K562 (cell line): ENCODE measurements around the gene CNPY4. TPM values are rescaled to one million over a fixed set of nuclear protein-coding genes. Genes with fewer than 3 reads are reported as not detected.

Source experiments
- ATAC-seq: fragments of 200-7000 bp; cut with Tn5 transposase; 3 replicates; pipeline ENCODE4 v1.9.1; 2020; ENCODE audit warnings: moderate library complexity
- BruUV-seq: library from RNA; stranded (reverse); fragments of 400-500 nt; replicated peaks from 2 replicates; lab custom pipeline; 2021; lab: Mats Ljungman, UMichigan
- CTCF ChIA-PET: fragments of 300-600 bp; formaldehyde crosslinking; extraction: SDS; loops from one replicate; lab custom pipeline; 2021; ENCODE audit warnings: low intra/inter-chr PET ratio; lab: Yijun Ruan, JAX
- POLR2A ChIA-PET: fragments of 300-600, 350-650 bp; sonication (Branson Sonifier 250); formaldehyde crosslinking; extraction: SDS; loops from one replicate; lab custom pipeline; 2021; ENCODE audit warnings: antibody characterized with exemption, inconsistent platforms; lab: Yijun Ruan, JAX
- DNase-seq, 4 experiments: peaks; one replicate each; pipeline versions ENCODE4 v3.0.0 to v3.0.0-alpha.2; 2011 to 2018; ENCODE audit warnings: low spot score in 3 of 4, mixed read lengths in 3 of 4; ENCODE audit errors: extremely low read depth in 1 of 4
- FAIRE-seq: peaks from 2 replicates; lab custom pipeline; 2011; peaks lifted over from hg19 to GRCh38; lab: Jason Lieb, UNC
- H2AFZ ChIP-seq: 2 replicates; pipeline ENCODE4 v1.6.0; 2011; ENCODE audit warnings: low read depth, low read length, control low read depth, inconsistent platforms
- H3K27ac ChIP-seq: fragments of 200-600 bp; 3 replicates; pipeline ENCODE4 v1.8.0; 2011; ENCODE audit warnings: low read depth, mild to moderate bottlenecking, control low read depth, inconsistent platforms, low read length, moderate library complexity, mixed read lengths; ENCODE audit errors: extremely low read depth
- H3K27me3 ChIP-seq, 2 experiments: fragments of 300-600 bp in 1 of 2; 2 replicates in 1 of 2; 3 replicates in 1 of 2; pipeline versions ENCODE4 v1.6.0 to v1.8.0; 2011; ENCODE audit warnings: inconsistent platforms in 2 of 2, low read length in 2 of 2, mild to moderate bottlenecking in 1 of 2, mixed read lengths in 1 of 2, moderate library complexity in 1 of 2; ENCODE audit not compliant: control insufficient read depth in 2 of 2, insufficient read depth in 2 of 2
- H3K36me3 ChIP-seq: fragments of 300-600 bp; 3 replicates; pipeline ENCODE4 v1.8.0; 2011; ENCODE audit warnings: mild to moderate bottlenecking, low read length, inconsistent platforms; ENCODE audit not compliant: control insufficient read depth, insufficient read depth
- H3K4me1 ChIP-seq, 2 experiments: fragments of 200-600 bp in 1 of 2; replicated peaks in 1 of 2; 2 replicates in 1 of 2; 3 replicates in 1 of 2; pipeline versions ENCODE4 v1.5.1 to v1.8.0; 2011; ENCODE audit warnings: inconsistent platforms in 2 of 2, low read length in 2 of 2, mild to moderate bottlenecking in 1 of 2, mixed read lengths in 1 of 2, moderate library complexity in 1 of 2; ENCODE audit not compliant: control insufficient read depth in 2 of 2, insufficient read depth in 2 of 2
- H3K4me2 ChIP-seq: 2 replicates; pipeline ENCODE4 v1.6.1; 2011; ENCODE audit warnings: low read length, control low read depth, inconsistent platforms, mixed read lengths; ENCODE audit not compliant: insufficient read depth
- H3K4me3 ChIP-seq: fragments of 200-600 bp; sonication (generic), shearing (Covaris generic); 2 replicates; pipeline ENCODE4 v1.5.1; 2016; ENCODE audit warnings: control low read depth, inconsistent platforms
- H3K79me2 ChIP-seq: fragments of 200-600 bp; 3 replicates; pipeline ENCODE4 v1.8.0; 2011; ENCODE audit warnings: low read length, inconsistent platforms; ENCODE audit not compliant: control insufficient read depth, insufficient read depth
- H3K9ac ChIP-seq, 2 experiments: 2 replicates each; pipeline versions ENCODE4 v1.6.0 to v1.6.1; 2011; ENCODE audit warnings: low read depth in 2 of 2, low read length in 2 of 2, control low read depth in 1 of 2, inconsistent platforms in 1 of 2, mild to moderate bottlenecking in 1 of 2, mixed read lengths in 1 of 2; ENCODE audit not compliant: insufficient read depth in 1 of 2
- H3K9me1 ChIP-seq: one replicate; pipeline ENCODE4 v1.6.0; 2011; ENCODE audit warnings: inconsistent platforms, mild to moderate bottlenecking, low read length, moderate library complexity; ENCODE audit not compliant: control insufficient read depth, insufficient read depth
- H3K9me3 ChIP-seq: replicated peaks from 2 replicates; pipeline ENCODE4 v1.5.1; 2011; ENCODE audit warnings: low read depth, low read length, inconsistent platforms; ENCODE audit not compliant: control insufficient read depth, insufficient read depth
- H4K20me1 ChIP-seq: replicated peaks from 2 replicates; pipeline ENCODE4 v1.6.1; 2011; ENCODE audit warnings: low read length, inconsistent platforms, mixed read lengths; ENCODE audit not compliant: control insufficient read depth, insufficient read depth
- ATF4 ChIP-seq: fragments of 450-650 bp; formaldehyde crosslinking; IDR thresholded peaks from 2 replicates; pipeline ENCODE4 v1.4.0; 2022; ENCODE audit warnings: mild to moderate bottlenecking, moderate library complexity
- ELK3 ChIP-seq: fragments of 450-650 bp; formaldehyde crosslinking; IDR thresholded peaks from 2 replicates; pipeline ENCODE4 v1.4.0; 2020; ENCODE audit warnings: mild to moderate bottlenecking
- ETV6 ChIP-seq, 3 experiments: fragments of 150-350 bp in 1 of 3; sonication (generic) in 1 of 3; formaldehyde crosslinking in 1 of 3; IDR thresholded peaks; 2 replicates each; pipeline versions ENCODE4 v1.6.1 to v1.8.0; 2014 to 2022; ENCODE audit warnings: borderline replicate concordance in 2 of 3, low read depth in 2 of 3, antibody characterized with exemption in 1 of 3, low read length in 1 of 3, mild to moderate bottlenecking in 1 of 3, missing genetic modification reagents in 1 of 3
- FOXJ2 ChIP-seq: fragments of 200-800 bp; sonication (Bioruptor generic); IDR thresholded peaks from 2 replicates; pipeline ENCODE4 v1.6.1; 2016; ENCODE audit warnings: missing genetic modification characterization, missing compliant biosample characterization
- IFI16 ChIP-seq: fragments of 250-450 bp; sonication (Bioruptor Pico); IDR thresholded peaks from 2 replicates; pipeline ENCODE4 v2.1.2; 2022; ENCODE audit warnings: mild to moderate bottlenecking, inconsistent platforms
- IRF1 ChIP-seq: sonication (generic); formaldehyde crosslinking; IDR thresholded peaks from 2 replicates; pipeline ENCODE4 v1.8.0; 2022; ENCODE audit warnings: missing genetic modification reagents, mild to moderate bottlenecking, borderline replicate concordance
- NCOA2 ChIP-seq, 2 experiments: fragments of 450-650 bp; IDR thresholded peaks; 2 replicates each; pipeline ENCODE4 v1.6.1; 2018; ENCODE audit warnings: mild to moderate bottlenecking in 2 of 2, moderate library complexity in 1 of 2; ENCODE audit not compliant: partially characterized antibody in 2 of 2
- SAP30 ChIP-seq: fragments of 200-600 bp; sonication (generic); IDR thresholded peaks from 2 replicates; pipeline ENCODE4 v1.6.1; 2012; ENCODE audit warnings: borderline replicate concordance, low read depth, mild to moderate bottlenecking, moderate library complexity, low read length, control low read depth, inconsistent platforms; ENCODE audit not compliant: insufficient read depth, poor library complexity, severe bottlenecking
- SP1 ChIP-seq: sonication (generic); formaldehyde crosslinking; IDR thresholded peaks from 2 replicates; pipeline ENCODE4 v1.8.1; 2022; ENCODE audit warnings: mild to moderate bottlenecking, missing genetic modification reagents
- WGBS: fragments of 100-300 bp; shearing (Covaris generic); methylation state at CpG from one replicate; pipeline ENCODE4 v1.1.6; 2016; ENCODE audit warnings: low coverage, mixed read lengths; ENCODE audit not compliant: insufficient coverage; ENCODE audit errors: missing lambda C conversion rate; 5-methylcytosine and 5-hydroxymethylcytosine counted together
- in situ Hi-C: fragments of 300-500 bp; cut with MboI; formaldehyde crosslinking; loops from 4 replicates; pipeline ENCODE4 v1.15.0; 2018; ENCODE audit warnings: inconsistent platforms, mixed read lengths
- intact Hi-C: fragments of 100-400 bp; cut with micrococcal nuclease; formaldehyde crosslinking; loops from 2 replicates; pipeline ENCODE4 v1.14.2; 2022
- polyA plus RNA-seq, 8 experiments: library from polyadenylated mRNA; depleted of rRNA in 4 of 8; stranded (reverse) in 5 of 8; unstranded in 3 of 8; fragments of >200 nt; fragmentation: Nextera tagmentation in 2 of 8; fragmentation: Illumina TruSeq in 1 of 8; extraction: Ambion mirVana in 2 of 8; extraction: Trizol in 1 of 8; gene quantifications; 2 replicates each; pipeline versions ENCODE4 v1.2.1 to v1.2.3, GENCODE V29; 2011 to 2014; ENCODE audit warnings: inconsistent platforms in 1 of 8, missing spikeins in 1 of 8
- total RNA-seq, 7 experiments: library from RNA; depleted of rRNA in 6 of 7; stranded (reverse); fragments of >200 nt in 6 of 7; fragmentation: Illumina TruSeq in 2 of 7; extraction: Trizol in 2 of 7; gene quantifications; 2 replicates each; pipeline versions ENCODE4 v1.2.1 to v1.2.3, GENCODE V29; 2011 to 2021; ENCODE audit warnings: low replicate concordance in 1 of 7
- TF ChIP-seq, protein P1 (sequence below), 2 experiments: fragments of 250-450 bp in 1 of 2; fragments of 450-650 bp in 1 of 2; sonication (Bioruptor Pico) in 1 of 2; IDR thresholded peaks; 2 replicates each; pipeline versions ENCODE4 v1.6.1 to v1.8.0; 2016 to 2021; ENCODE audit warnings: mild to moderate bottlenecking in 2 of 2, moderate library complexity in 2 of 2, missing compliant biosample characterization in 1 of 2, missing genetic modification characterization in 1 of 2
- TF ChIP-seq, protein P2 (sequence below): fragments of 450-650 bp; IDR thresholded peaks from 2 replicates; pipeline ENCODE4 v1.7.1; 2018; ENCODE audit warnings: mild to moderate bottlenecking, low read depth; ENCODE audit not compliant: partially characterized antibody

CNPY4 gene
- total and polyA plus RNA-seq, 9 of the 15 experiments (the other 6 are each of a cell fraction or from before 2014, with no cell fraction given), result 1.9 to 11.2 (median 7.0) TPM

- intact Hi-C loops, result loop anchor here (1.0 to 5.0 kb wide), 3 partner anchors 9 to 114 kb away; no protein-coding TSS in a partner anchor
- WGBS, result 2% methylated on average over 67 of the region's 87 CpGs
- peak; percentile 84 for FAIRE-seq
- TF ChIP-seq IRF1 (CRISPR knock-in tag) (no peak), ETV6 (IDR thresholded peaks at IDR 0.05; ENCODE audit: borderline replicate concordance in 1 of 2, low read depth in 2 of 2, low read length in 1 of 2) (peak in 1 of 2 experiments; percentile 50; a peak in 2 of 4 replicates), ETV6 (CRISPR knock-in tag; IDR thresholded peaks at IDR 0.05; ENCODE audit: borderline replicate concordance) (no peak), ATF4 (CRISPR knock-in tag) (peak; percentile 27; the same call in 1 of the 2 replicates), ELK3 (CRISPR knock-in tag) (no peak), SAP30 (peak; percentile 75), IFI16 (no peak), SP1 (CRISPR knock-in tag) (peak; percentile 89), NCOA2 (IDR thresholded peaks at IDR 0.05; ENCODE audit: partially characterized antibody in 2 of 2) (no peak), FOXJ2 (tag) (no peak)
- TF ChIP-seq, protein P1, sequence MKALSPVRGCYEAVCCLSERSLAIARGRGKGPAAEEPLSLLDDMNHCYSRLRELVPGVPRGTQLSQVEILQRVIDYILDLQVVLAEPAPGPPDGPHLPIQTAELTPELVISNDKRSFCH (CRISPR knock-in tag; IDR thresholded peaks at IDR 0.05), result no peak
- TF ChIP-seq, protein P1 (tag; IDR thresholded peaks at IDR 0.05), result no peak
- TF ChIP-seq, protein P2, sequence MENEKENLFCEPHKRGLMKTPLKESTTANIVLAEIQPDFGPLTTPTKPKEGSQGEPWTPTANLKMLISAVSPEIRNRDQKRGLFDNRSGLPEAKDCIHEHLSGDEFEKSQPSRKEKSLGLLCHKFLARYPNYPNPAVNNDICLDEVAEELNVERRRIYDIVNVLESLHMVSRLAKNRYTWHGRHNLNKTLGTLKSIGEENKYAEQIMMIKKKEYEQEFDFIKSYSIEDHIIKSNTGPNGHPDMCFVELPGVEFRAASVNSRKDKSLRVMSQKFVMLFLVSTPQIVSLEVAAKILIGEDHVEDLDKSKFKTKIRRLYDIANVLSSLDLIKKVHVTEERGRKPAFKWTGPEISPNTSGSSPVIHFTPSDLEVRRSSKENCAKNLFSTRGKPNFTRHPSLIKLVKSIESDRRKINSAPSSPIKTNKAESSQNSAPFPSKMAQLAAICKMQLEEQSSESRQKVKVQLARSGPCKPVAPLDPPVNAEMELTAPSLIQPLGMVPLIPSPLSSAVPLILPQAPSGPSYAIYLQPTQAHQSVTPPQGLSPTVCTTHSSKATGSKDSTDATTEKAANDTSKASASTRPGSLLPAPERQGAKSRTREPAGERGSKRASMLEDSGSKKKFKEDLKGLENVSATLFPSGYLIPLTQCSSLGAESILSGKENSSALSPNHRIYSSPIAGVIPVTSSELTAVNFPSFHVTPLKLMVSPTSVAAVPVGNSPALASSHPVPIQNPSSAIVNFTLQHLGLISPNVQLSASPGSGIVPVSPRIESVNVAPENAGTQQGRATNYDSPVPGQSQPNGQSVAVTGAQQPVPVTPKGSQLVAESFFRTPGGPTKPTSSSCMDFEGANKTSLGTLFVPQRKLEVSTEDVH, result peak; percentile 80
These were observed 39.0 kb downstream of the CNPY4 start, which contains the start of gene TRAPPC14 for GRCh38 chr7:100158229-100159098. Gene TRAPPC14 (minus strand): TSS chr7:100158723. CDS start chr7:100158499, 224 bp downstream.

More at GRCh38 chr7:100158229-100159098, 39.0 kb downstream of the CNPY4 start, which contains the start of gene TRAPPC14:
- peak within 1 kb of the TSS; percentile 90 to 98 for H3K9ac ChIP-seq
- H2AFZ ChIP-seq, result peak within 1 kb of the TSS; percentile 84
- peak within 1 kb of the TSS; percentile 99 for H3K4me3 ChIP-seq
- ATAC-seq (peak; percentile 87), DNase-seq (peak; percentile 97 to 100 (median 98))
- H3K4me1 ChIP-seq, result peaks cover 35 to 74% of the 10 kb centered on the region in 2 experiments
- in situ Hi-C loops, result no loop called here
- H3K27me3 ChIP-seq, result no peaks in the 10 kb centered on the region
- POLR2A ChIA-PET, result interaction anchor here (0.7 to 2.1 kb wide), 8 partner anchors 9 to 139 kb away, joined by 3 to 8 read pairs (median 3); partner anchors contain the start of gene LAMTOR4
- no peaks in the 10 kb centered on the region for H3K9me1 ChIP-seq
- peaks cover 30% of the 10 kb centered on the region for H3K79me2 ChIP-seq
- peaks cover 10% of the 10 kb centered on the region for H4K20me1 ChIP-seq
- BruUV-seq, result no TSS peak
- peak within 1 kb of the TSS; percentile 89 for H3K4me2 ChIP-seq
- no peaks in the 10 kb centered on the region for H3K9me3 ChIP-seq
- peak within 1 kb of the TSS; percentile 91 for H3K27ac ChIP-seq
- H3K36me3 ChIP-seq, result peaks cover 36% of the 10 kb centered on the region
- CTCF ChIA-PET, result interaction anchor here (0.6 kb wide), 1 partner anchor 11 kb away, joined by 5 read pairs; no protein-coding TSS in a partner anchor
